OCI-LY7 (cell line): ENCODE data around the gene FGF16. TPM values are rescaled to one million over a fixed set of nuclear protein-coding genes. Genes with fewer than 3 reads are reported as not detected.
A peak's percentile ranks its signal among the peaks of the same experiment; 100 is the strongest.

Source experiments
- BruUV-seq: library from RNA; stranded (reverse); fragments of 400-500 nt; replicated peaks from 2 replicates; lab custom pipeline; 2021; lab: Mats Ljungman, UMichigan
- CTCF ChIA-PET: fragments of 300-600 bp; sonication (Branson Sonifier 250); formaldehyde crosslinking; loops from one replicate; lab custom pipeline; 2022; ENCODE audit warnings: antibody characterized with exemption; ENCODE audit not compliant: unreplicated experiment; lab: Charles Lee
- POLR2A ChIA-PET: fragments of 300-600 bp; sonication (Branson Sonifier 250); formaldehyde crosslinking; loops from one replicate; lab custom pipeline; 2022; ENCODE audit warnings: antibody characterized with exemption; lab: Charles Lee
- DNase-seq: peaks from one replicate; pipeline ENCODE4 v3.0.0-alpha.2; 2015; ENCODE audit warnings: low spot score
- H2AFZ ChIP-seq: fragments of 200-600 bp; sonication (generic), shearing (Covaris generic); 2 replicates; pipeline ENCODE4 v1.6.1; 2014; ENCODE audit warnings: mild to moderate bottlenecking, antibody characterized with exemption, low read length, moderate library complexity
- H3K27ac ChIP-seq: fragments of 200-600 bp; sonication (generic); 2 replicates; pipeline ENCODE4 v1.5.1; 2014; ENCODE audit warnings: mixed run types, low read depth, mild to moderate bottlenecking, moderate library complexity, low read length, inconsistent platforms; ENCODE audit not compliant: poor library complexity, severe bottlenecking
- H3K36me3 ChIP-seq: fragments of 200-600 bp; sonication (generic); 2 replicates; pipeline ENCODE4 v1.6.1; 2014; ENCODE audit warnings: mild to moderate bottlenecking, antibody characterized with exemption, low read length, moderate library complexity, mixed read lengths; ENCODE audit not compliant: insufficient read depth
- H3K4me1 ChIP-seq: fragments of 200-600 bp; sonication (generic); 2 replicates; pipeline ENCODE4 v1.5.1; 2014; ENCODE audit warnings: mild to moderate bottlenecking, low read length; ENCODE audit not compliant: insufficient read depth, poor library complexity, severe bottlenecking
- H3K4me2 ChIP-seq: fragments of 200-600 bp; sonication (generic); 2 replicates; pipeline ENCODE4 v1.6.1; 2014; ENCODE audit warnings: mild to moderate bottlenecking, low read length
- H3K4me3 ChIP-seq: fragments of 200-600 bp; sonication (generic); 2 replicates; pipeline ENCODE4 v1.5.1; 2014; ENCODE audit warnings: mild to moderate bottlenecking, low read depth, low read length; ENCODE audit not compliant: poor library complexity, severe bottlenecking
- H3K79me2 ChIP-seq: fragments of 200-600 bp; sonication (generic); 2 replicates; pipeline ENCODE4 v1.6.1; 2016; ENCODE audit warnings: low read depth, mild to moderate bottlenecking, low read length, moderate library complexity, mixed read lengths; ENCODE audit not compliant: insufficient read depth
- H3K9me2 ChIP-seq: fragments of 200-600 bp; sonication (generic); 2 replicates; pipeline ENCODE4 v1.6.1; 2016; ENCODE audit warnings: mild to moderate bottlenecking, low read length, mixed read lengths; ENCODE audit not compliant: insufficient read depth
- H3K9me3 ChIP-seq: fragments of 200-600 bp; sonication (generic); 2 replicates; pipeline ENCODE4 v1.6.1; 2014; ENCODE audit warnings: mild to moderate bottlenecking, mixed run types, low read length, mixed read lengths
- H4K20me1 ChIP-seq: fragments of 200-600 bp; sonication (generic); 2 replicates; pipeline ENCODE4 v1.6.1; 2014; ENCODE audit warnings: mild to moderate bottlenecking, antibody characterized with exemption, low read length, moderate library complexity, mixed read lengths; ENCODE audit not compliant: insufficient read depth
- CTCF ChIP-seq: fragments of 200-600 bp; sonication (generic); conservative IDR thresholded peaks from 2 replicates; pipeline ENCODE4 v1.5.1; 2014; ENCODE audit warnings: mild to moderate bottlenecking, antibody characterized with exemption, low read length, moderate library complexity, mixed read lengths
- EZH2phosphoT487 ChIP-seq: fragments of 200-600 bp; sonication (generic); IDR thresholded peaks from 2 replicates; pipeline ENCODE4 v1.6.1; 2018; ENCODE audit warnings: low read depth, borderline replicate concordance, mild to moderate bottlenecking, mixed run types, antibody characterized with exemption, low read length, moderate library complexity, mixed read lengths
- intact Hi-C: fragments of 100-400 bp; cut with micrococcal nuclease; formaldehyde crosslinking; loops from one replicate; pipeline ENCODE4 v1.10.0; 2022; ENCODE audit not compliant: unreplicated experiment
- total RNA-seq, 2 experiments: library from RNA; depleted of rRNA in 1 of 2; stranded (reverse); fragments of >200 nt in 1 of 2; shearing (Covaris generic) in 1 of 2; gene quantifications; 2 replicates each; pipeline ENCODE4 v1.2.3, GENCODE V29; 2014 to 2022

Gene FGF16
- total RNA-seq, 2 experiments from 2014 or later = not detected

DNA sequence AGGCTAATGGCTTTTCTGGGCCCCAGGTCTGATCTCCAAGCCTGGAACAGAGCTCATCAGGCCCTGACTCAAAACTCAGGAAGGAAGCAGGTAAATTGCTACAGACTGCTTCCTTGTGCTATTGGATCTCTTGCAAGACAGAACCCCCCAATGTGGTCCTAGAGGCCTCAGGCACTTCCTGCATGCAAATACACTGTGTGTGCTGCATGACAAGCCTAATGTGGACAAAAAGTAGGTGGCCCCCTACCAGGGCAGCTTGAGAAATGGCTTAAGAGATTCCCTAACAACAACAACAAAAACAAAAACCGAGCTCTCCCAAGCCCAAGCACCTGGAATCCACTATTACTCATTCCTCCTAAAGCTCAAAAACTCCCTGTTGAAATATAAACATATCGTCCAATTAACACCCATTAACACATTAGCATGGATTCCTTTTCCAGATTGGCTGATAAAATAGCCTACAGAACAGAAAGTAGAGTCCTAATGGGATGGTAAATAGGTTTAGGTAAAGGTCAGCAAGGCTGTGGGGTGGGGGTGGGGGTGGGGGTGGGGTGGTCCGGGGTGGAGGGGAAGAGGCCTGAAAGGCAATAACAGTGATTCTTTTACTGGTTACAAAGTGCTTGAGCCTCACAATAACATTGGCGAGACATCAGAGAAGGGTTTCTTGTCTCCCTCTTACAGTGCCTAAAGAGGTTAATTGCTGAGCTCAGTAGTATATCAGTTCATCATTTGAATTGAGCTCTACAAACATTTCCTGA is 24.1 kb upstream of the FGF16 start:
- no peaks in the 10 kb centered on the region for H3K9me3 ChIP-seq
- POLR2A ChIA-PET = interaction anchor here (0.7 kb wide), 1 partner anchor 339 kb away, joined by 3 read pairs; no protein-coding TSS in a partner anchor

DNA sequence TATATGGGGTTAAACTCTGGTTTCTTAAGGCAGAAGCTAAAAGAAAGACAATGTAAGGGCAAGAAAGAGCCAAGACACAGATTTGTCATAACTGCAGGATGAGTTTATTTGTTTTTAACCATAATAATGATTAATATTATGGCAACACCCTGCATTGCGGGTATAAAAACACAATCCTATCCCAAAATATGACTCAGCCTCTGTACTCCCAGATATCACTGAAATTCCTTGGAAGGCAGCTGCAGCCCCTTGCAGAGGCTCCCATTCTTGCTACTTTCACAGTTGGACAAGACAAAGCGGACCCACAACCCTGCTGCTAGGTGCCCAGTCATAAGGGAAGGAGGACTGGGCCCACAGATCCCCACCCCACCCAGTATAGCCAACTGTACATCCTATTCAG is 20.4 kb upstream of the FGF16 start:
- ChIA-PET CTCF (no interaction called here), POLR2A (no interaction called here)
- intact Hi-C loops = loop anchor here (10.0 kb wide), 1 partner anchor 872 kb away; no protein-coding TSS in a partner anchor
- Histone ChIP-seq H3K4me2 (no peak overlapping the region), H3K9me2 (no peaks in the 10 kb centered on the region), H3K4me1 (peaks cover 14% of the 10 kb centered on the region), H2AFZ (no peak overlapping the region), H3K4me3 (no peak overlapping the region), H3K79me2 (no peaks in the 10 kb centered on the region), H4K20me1 (no peaks in the 10 kb centered on the region), H3K36me3 (no peaks in the 10 kb centered on the region), H3K27ac (no peak overlapping the region), H3K9me3 (no peaks in the 10 kb centered on the region)
- BruUV-seq = no TSS peak
- TF ChIP-seq CTCF = no peak
- TF ChIP-seq EZH2phosphoT487 = no peak
- DNase-seq = no peak

More for the DNA sequence above, 24.1 kb upstream of the FGF16 start:
- H3K36me3 ChIP-seq = no peaks in the 10 kb centered on the region
- TF ChIP-seq EZH2phosphoT487 (no peak), CTCF (no peak)
- H3K27ac ChIP-seq = peak overlapping the region; percentile 28
- CTCF ChIA-PET = interaction anchor here (0.7 kb wide), 1 partner anchor 8 kb away, joined by 4 read pairs; no protein-coding TSS in a partner anchor
- H3K4me2 ChIP-seq = peak overlapping the region; percentile 53
- DNase-seq = peak; percentile 39
- peak overlapping the region; percentile 50; the same call in 1 of the 2 replicates for H2AFZ ChIP-seq
- H3K4me3 ChIP-seq = no peak overlapping the region
- intact Hi-C loops = loop anchor here (10.0 kb wide), 1 partner anchor 868 kb away; no protein-coding TSS in a partner anchor
- no peaks in the 10 kb centered on the region for H3K79me2 ChIP-seq
- BruUV-seq = no TSS peak
- peaks cover 17% of the 10 kb centered on the region for H3K4me1 ChIP-seq
- no peaks in the 10 kb centered on the region for H4K20me1 ChIP-seq
- H3K9me2 ChIP-seq = no peaks in the 10 kb centered on the region

GRCh38 chrX:77427611-77428010 is 19.6 kb upstream of the FGF16 start:
- Histone ChIP-seq H2AFZ (no peak overlapping the region), H3K27ac (no peak overlapping the region), H3K9me3 (no peaks in the 10 kb centered on the region), H3K9me2 (no peaks in the 10 kb centered on the region), H4K20me1 (no peaks in the 10 kb centered on the region), H3K4me3 (no peak overlapping the region), H3K79me2 (no peaks in the 10 kb centered on the region), H3K36me3 (no peaks in the 10 kb centered on the region), H3K4me2 (no peak overlapping the region), H3K4me1 (peaks cover 6% of the 10 kb centered on the region)
- CTCF ChIA-PET = no interaction called here
- no TSS peak for BruUV-seq
- TF ChIP-seq EZH2phosphoT487 (no peak), CTCF (no peak)
- DNase-seq = no peak
- intact Hi-C loops = loop anchor here (10.0 kb wide), 1 partner anchor 873 kb away; no protein-coding TSS in a partner anchor
- POLR2A ChIA-PET = no interaction called here
